D341Med (cell line): ENCODE results near the gene NEK7.
"Not testable (repeated sequence)": the region's sequence is repeated elsewhere in the genome, so short reads cannot be mapped to it uniquely, and the experiment has no call there.

Experiments used
- DNase-seq: peaks from one replicate; pipeline ENCODE4 v3.0.0; 2012; ENCODE audit warnings: low spot score

Gene NEK7

GRCh38 chr1:198291036-198291435, 134.2 kb downstream of the NEK7 start:
- no peak for DNase-seq

- no peak for DNase-seq
Observed at GRCh38 chr1:198291924-198292323, 135.1 kb downstream of the NEK7 start.

DNA sequence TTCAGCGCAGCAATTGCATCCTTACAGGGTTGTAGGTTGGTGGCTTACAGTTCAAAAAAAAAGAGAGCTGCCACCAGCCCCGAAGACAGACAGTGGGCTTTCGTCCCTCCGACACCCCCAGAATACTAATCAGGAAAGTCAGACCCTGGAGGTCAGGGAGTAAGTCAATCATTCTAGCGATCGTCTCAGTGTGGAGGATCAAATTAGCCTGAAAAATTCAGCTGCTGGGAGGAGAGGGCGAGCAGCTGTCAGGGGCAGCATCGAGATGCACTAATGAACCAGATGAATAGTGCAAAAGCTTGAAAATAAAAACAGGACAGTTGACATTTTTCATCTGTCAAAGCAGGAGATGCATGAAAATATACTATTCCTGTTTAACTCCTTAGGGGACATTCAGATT, 138.4 kb downstream of the NEK7 start:
- DNase-seq: no peak

DNA sequence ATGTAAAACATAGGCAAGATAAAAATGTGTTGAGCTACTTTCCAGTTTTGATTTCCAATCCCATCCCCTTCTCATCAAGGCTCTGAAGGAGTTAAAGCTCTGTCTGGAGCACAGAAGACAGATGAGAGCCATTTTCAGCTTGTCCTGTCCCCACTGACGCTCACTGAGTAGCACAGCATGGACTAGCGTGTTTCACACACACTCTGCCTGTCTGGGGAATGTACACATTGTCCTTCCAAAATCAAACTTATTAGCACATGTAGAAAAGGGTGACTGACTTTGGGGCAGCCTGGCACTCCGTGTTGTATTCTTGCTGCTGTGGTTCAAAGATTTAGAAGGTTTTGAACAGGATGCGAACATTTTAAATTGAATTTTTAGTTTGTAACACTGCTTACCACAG, 139.2 kb downstream of the NEK7 start:
- no peak for DNase-seq

DNA sequence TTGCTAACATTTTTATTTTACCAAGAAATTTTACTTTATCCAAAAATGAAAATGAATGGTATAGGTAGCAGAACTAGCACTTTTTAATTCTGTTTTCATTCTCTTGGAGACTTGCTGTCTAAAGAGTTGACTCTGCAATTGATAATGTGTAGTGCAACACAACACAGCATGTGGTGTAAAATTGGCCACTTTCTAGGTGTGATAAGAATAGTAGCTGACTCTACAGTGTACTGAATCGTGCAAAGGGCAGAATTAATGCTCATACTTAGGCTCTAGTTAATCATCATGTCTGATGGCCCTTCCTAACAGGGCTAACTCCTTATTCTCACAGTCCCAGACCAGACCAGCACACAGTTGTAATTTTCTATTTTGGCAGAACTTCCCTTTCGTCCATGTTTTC, 140.5 kb downstream of the NEK7 start:
- DNase-seq: no peak

- DNase-seq: no peak
Observed at GRCh38 chr1:198298640-198299039, 141.8 kb downstream of the NEK7 start.

- no peak for DNase-seq
Observed at GRCh38 chr1:198300451-198300850, 143.7 kb downstream of the NEK7 start.

DNA sequence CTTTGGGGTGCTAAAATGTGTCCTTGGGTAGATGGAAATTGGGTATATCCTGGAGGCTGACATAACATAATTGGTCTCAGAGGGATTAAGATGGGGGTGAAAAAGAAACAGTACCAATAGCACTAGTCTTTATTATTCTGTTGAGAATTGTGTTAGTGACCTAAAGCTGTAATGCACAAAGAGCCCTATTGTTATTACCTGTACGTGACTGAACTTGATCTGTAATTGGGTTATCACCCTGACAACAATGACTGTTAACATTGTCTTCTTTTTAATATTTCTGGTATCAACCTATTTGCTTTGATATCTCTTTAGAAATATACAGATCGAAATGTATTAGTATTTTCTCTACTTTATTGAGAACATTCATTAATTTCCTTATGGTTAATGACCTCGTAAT, 147.6 kb downstream of the NEK7 start:
- DNase-seq: no peak

DNA sequence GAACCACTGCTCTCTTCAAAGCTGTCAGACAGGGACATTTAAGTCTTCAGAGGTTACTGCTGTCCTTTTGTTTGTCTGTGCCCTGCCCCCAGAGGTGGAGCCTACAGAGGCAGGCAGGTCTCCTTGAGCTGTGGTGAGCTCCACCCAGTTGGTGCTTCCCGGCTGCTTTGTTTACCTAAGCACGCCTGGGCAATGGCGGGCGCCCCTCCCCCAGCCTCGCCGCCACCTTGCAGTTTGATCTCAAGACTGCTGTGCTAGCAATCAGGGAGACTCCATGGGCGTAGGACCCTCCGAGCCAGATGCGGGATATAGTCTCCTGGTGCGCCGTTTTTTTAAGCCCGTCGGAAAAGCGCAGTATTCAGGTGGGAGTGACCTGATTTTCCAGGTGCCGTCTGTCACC, 158.0 kb downstream of the NEK7 start:
- DNase-seq: not testable (repeated sequence)

DNA sequence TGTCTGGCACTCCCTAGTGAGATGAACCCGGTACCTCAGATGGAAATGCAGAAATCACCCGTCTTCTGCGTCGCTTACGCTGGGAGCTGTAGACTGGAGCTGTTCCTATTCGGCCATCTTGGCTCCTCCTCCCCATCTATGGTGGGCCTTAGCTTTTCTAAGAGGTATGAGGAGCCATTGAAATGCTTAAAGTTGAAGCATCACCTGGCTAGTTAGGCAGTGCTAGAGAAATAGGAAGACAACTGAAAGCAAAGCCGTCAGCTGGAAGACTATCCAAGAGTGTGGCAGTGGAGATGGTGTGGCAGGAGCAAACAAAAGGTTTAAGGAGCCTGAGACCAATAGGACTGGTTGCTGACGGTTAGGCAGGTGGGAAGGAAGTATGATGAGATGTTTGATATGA, 158.5 kb downstream of the NEK7 start:
- DNase-seq: not testable (repeated sequence)

- no peak for DNase-seq
Observed at GRCh38 chr1:198316546-198317100, 159.8 kb downstream of the NEK7 start.

DNA sequence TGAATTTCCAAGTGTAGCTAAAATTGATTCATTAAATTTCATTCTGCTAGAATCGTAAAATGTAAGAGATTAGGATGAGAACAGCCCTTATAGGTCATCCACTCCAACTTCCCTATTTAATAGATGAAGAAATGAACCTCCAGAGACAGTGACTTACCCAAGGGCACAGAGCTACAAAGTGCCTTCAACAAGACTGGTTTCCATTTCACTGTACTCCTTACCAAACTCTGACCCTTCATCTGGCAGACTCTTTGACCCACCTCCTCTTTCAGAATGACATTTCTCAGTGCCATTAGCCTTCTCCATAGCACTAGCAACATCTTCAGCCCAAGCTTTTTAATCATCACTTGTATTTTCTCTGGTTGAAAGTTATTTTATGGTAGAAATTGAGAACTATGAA, 161.3 kb downstream of the NEK7 start:
- no peak for DNase-seq

DNA sequence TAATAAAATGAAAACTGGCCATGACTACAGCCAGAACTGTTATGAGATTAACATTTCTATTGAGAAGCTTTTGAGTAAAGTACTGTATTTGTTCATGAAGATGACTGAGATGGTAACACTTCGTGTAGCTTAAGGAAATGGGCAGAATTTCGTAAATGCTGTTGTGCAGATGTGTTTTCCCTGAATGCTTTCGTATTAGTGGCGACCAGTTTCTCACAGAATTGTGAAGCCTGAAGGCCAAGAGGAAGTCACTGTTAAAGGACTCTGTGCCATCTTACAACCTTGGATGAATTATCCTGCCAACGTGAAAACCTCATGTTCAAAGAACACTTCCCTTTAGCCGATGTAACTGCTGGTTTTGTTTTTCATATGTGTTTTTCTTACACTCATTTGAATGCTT, 164.0 kb downstream of the NEK7 start:
- DNase-seq: no peak

GRCh38 chr1:198326232-198326631, 169.4 kb downstream of the NEK7 start:
- DNase-seq: no peak

- no peak for DNase-seq
Observed at GRCh38 chr1:198326915-198327314, 170.1 kb downstream of the NEK7 start.

DNA sequence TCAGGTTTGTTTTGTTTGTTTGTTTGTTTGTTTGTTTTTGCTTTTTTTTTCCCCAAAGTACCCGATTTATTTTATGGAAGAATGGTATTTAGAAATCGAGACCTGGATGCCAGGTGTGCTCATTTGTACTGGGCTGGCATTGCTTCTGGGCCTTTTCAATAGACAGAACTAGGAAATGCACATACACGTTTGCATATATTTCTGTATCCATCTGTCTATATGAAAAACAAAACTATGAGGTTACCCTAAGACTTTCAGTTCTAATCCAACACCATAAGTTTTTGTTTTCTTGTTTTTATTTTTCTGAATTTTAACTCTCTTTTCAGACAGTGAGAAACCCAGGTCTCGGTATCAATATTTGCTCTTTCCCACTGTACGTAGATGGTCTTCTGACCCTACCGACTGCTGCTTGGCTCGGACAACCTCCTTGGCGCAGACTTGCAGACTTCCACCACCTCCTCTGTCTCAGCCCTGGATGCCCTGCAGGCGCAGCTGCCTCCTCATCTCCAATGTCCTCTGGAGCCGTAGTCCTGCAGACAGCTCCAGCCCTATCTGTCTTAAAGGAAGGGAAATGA, 171.7 kb downstream of the NEK7 start:
- DNase-seq: no peak

- DNase-seq: no peak
Observed at GRCh38 chr1:198330982-198331615, 174.3 kb downstream of the NEK7 start.

GRCh38 chr1:198333744-198334143, 176.9 kb downstream of the NEK7 start:
- DNase-seq: no peak

DNA sequence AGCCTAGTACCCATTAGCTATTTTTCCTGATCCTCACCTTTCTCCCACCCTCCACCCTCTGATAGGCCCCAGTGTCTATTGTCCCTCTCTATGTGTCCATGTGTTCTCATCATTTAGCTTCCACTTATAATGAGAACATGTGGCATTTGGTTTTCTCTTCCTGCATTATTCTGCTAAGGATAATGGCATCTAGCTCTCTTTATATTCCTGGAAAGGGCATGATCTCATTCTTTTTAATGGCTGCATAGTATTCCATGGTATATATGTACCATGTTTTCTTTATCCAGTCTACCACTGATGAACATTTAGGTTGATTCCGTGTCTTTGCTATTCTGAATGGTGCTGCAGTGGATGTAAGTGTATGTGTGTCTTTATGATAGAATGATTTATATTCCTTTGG, 178.9 kb downstream of the NEK7 start:
- no peak for DNase-seq

DNA sequence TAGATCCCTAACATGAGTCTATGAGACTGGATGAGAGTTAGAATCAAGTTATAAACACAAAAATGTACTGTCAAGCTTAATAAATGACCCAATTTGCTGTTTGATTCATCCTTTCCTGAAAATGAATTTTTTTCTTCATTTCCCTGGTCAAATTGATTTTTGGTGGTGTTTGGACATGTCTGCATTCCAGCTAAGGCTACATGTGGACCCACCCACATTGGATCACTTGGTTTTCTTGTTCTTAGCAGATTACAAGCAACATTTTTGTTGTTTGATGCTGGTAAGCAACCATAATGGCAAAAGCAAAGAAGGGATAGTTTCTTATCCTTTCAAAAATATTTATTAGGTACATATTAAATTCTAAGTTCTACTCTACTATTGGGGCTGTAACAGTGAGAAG, 181.1 kb downstream of the NEK7 start:
- no peak for DNase-seq

- no peak for DNase-seq
Observed at GRCh38 chr1:198340139-198340538, 183.3 kb downstream of the NEK7 start.

DNA sequence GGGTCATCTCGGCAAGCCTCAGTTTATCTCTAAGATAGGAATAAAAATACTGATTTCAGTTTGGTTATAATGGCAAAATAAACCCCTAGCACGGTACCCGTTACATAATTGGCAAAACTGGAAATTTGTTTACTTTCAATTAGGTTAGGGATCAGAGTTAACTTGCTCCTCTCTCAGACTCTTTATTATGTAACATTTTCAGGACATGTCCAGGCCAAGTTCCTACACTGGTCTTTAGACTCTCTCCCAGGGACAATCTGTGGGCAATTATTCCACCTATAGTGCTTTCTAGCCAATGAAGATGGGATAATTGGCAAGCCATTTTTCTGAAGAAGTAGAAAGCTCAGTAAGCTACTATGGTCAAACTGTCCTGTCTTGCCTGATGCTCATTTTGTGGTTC, 189.4 kb downstream of the NEK7 start:
- no peak for DNase-seq

DNA sequence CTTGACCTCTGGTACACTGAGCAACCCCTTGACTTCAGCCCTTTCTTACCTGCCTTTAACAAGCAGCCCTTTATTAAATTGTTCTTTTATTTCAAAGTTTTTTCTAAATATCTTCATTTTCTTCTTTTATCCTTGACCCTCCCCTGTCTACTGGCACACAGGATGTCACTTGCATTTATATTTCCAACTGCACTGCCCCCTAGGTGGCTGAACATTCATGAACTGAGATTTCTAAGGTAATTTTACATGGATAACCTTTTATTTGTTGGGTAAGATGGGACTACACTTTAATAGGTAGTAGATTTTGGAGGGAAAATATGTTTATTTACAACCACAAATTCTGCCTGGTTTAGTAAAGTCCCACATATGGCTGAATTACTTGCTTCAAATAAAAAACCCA, 193.7 kb downstream of the NEK7 start:
- no peak for DNase-seq
